CD4-positive, CD25-positive, alpha-beta regulatory T cell (primary cell): ENCODE results near the gene ARHGAP11A. TPM values are rescaled to one million over a fixed set of nuclear protein-coding genes. Genes with fewer than 3 reads are reported as not detected.

Experiments used
- ATAC-seq, 2 donors: fragments of 150-1000 bp; cut with Tn5 transposase; one replicate each; pipeline ENCODE4 v1.10.0; 2021; ENCODE audit warnings: low read depth in 2 of 2, moderate number of reproducible peaks in 2 of 2, moderate library complexity in 1 of 2
- DNase-seq, 3 donors: peaks; one replicate each; pipeline versions ENCODE4 v3.0.0 to v3.0.0-alpha.2; 2012 to 2022; ENCODE audit warnings: mixed read lengths in 1 of 3
- H3K27ac ChIP-seq: one replicate; pipeline ENCODE4 v1.7.0; 2013; ENCODE audit warnings: mild to moderate bottlenecking, low read length; ENCODE audit not compliant: insufficient read depth, poor library complexity, severe bottlenecking
- H3K27me3 ChIP-seq: one replicate; pipeline ENCODE4 v1.7.0; 2013; ENCODE audit warnings: low read length; ENCODE audit not compliant: control insufficient read depth, insufficient read depth
- H3K36me3 ChIP-seq: one replicate; pipeline ENCODE4 v1.7.0; 2013; ENCODE audit warnings: mild to moderate bottlenecking, low read length, moderate library complexity; ENCODE audit not compliant: control insufficient read depth, insufficient read depth
- H3K4me1 ChIP-seq: 2 replicates; pipeline ENCODE4 v1.7.0; 2013; ENCODE audit warnings: mild to moderate bottlenecking, low read length; ENCODE audit not compliant: insufficient read depth, control insufficient read depth, poor library complexity, severe bottlenecking
- H3K4me3 ChIP-seq: one replicate; pipeline ENCODE4 v1.7.0; 2013; ENCODE audit warnings: low read depth, mild to moderate bottlenecking, low read length, moderate library complexity
- H3K9me3 ChIP-seq, 2 experiments: 1 replicate in 1 of 2; 2 replicates in 1 of 2; pipeline ENCODE4 v1.7.0; 2013; ENCODE audit warnings: low read length in 2 of 2, mild to moderate bottlenecking in 1 of 2, moderate library complexity in 1 of 2; ENCODE audit not compliant: control insufficient read depth in 2 of 2
- H3K27ac Mint-ChIP-seq, 3 donors: one replicate each; pipeline ENCODE4 v1.8.0; 2020 to 2022; ENCODE audit warnings: mild to moderate bottlenecking in 3 of 3, mixed read lengths in 3 of 3, moderate library complexity in 2 of 3
- H3K27me3 Mint-ChIP-seq: one replicate; pipeline ENCODE4 v1.8.0; 2022; ENCODE audit warnings: mild to moderate bottlenecking, mixed read lengths
- H3K36me3 Mint-ChIP-seq: one replicate; pipeline ENCODE4 v1.8.0; 2020; ENCODE audit warnings: mixed read lengths
- H3K4me1 Mint-ChIP-seq, 4 donors: one replicate each; pipeline ENCODE4 v1.8.0; 2020 to 2022; ENCODE audit warnings: mixed read lengths in 4 of 4, mild to moderate bottlenecking in 1 of 4
- H3K4me3 Mint-ChIP-seq, 4 donors: one replicate each; pipeline ENCODE4 v1.8.0; 2020 to 2022; ENCODE audit warnings: mild to moderate bottlenecking in 4 of 4, mixed read lengths in 4 of 4, moderate library complexity in 3 of 4
- H3K9me3 Mint-ChIP-seq, 7 donors: one replicate each; pipeline ENCODE4 v1.8.0; 2020 to 2022; ENCODE audit warnings: mixed read lengths in 7 of 7, mild to moderate bottlenecking in 3 of 7, moderate library complexity in 2 of 7
- polyA plus RNA-seq, 4 donors: library from polyadenylated mRNA; unstranded; fragments of 300-500 nt; fragmentation: Illumina TruSeq; gene quantifications; one replicate each; pipeline ENCODE4 v1.2.3, GENCODE V29; 2021
- total RNA-seq: library from RNA; stranded (reverse); gene quantifications from one replicate; pipeline ENCODE4 v1.2.3, GENCODE V29; 2022

Gene ARHGAP11A
- total and polyA plus RNA-seq, 5 donors from 2014 or later: 3.0 to 20.3 (median 5.4) TPM

DNA sequence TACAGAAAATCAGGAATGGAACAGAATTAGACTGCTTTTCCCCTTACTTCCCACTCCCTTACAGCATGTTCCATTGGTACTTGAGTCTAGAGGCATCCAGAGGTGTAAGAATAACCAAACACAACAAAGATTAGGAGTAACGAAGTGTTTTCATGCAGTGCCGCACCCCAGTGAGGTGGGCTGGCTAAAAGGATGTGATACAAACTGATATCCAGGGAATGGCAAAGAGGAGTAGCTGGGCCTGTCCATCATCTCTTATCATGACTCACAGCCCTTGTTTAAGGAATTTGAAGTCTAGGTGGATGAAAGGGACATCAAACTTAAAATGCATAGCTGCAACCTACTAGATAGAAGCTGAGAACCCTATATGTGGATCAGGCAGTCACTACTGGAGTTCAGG lies 42.6 kb downstream of the ARHGAP11A start:
- peak overlapping the region in 1 of 4 donors; percentile 34 for H3K4me3 Mint-ChIP-seq
- H3K4me1 Mint-ChIP-seq: peaks cover 6 to 12% (median 11%) of the 10 kb centered on the region in 4 donors

GRCh38 chr15:32659340-32660155 lies 44.2 kb downstream of the ARHGAP11A start:
- Histone ChIP-seq H3K36me3 (no peaks in the 10 kb centered on the region), H3K4me1 (no peaks in the 10 kb centered on the region), H3K4me3 (no peak overlapping the region), H3K27ac (no peak overlapping the region), H3K9me3 (no peaks in the 10 kb centered on the region), H3K27me3 (no peaks in the 10 kb centered on the region)
- Mint-ChIP-seq H3K36me3 (no peaks in the 10 kb centered on the region), H3K9me3 (no peaks in the 10 kb centered on the region), H3K4me3 (no peak overlapping the region), H3K27ac (no peak overlapping the region), H3K4me1 (peaks cover 6 to 12% (median 11%) of the 10 kb centered on the region in 4 donors), H3K27me3 (no peaks in the 10 kb centered on the region)
- ATAC-seq (no peak), DNase-seq (no peak)

More for the DNA sequence above, 42.6 kb downstream of the ARHGAP11A start:
- no peaks in the 10 kb centered on the region for H3K36me3 Mint-ChIP-seq
- peak overlapping the region; percentile 49 for H3K4me3 ChIP-seq
- H3K36me3 ChIP-seq: no peaks in the 10 kb centered on the region
- no peaks in the 10 kb centered on the region for H3K4me1 ChIP-seq
- no peaks in the 10 kb centered on the region for H3K9me3 Mint-ChIP-seq
- H3K27me3 Mint-ChIP-seq: no peaks in the 10 kb centered on the region
- H3K27ac ChIP-seq: no peak overlapping the region
- ATAC-seq: no peak
- H3K27ac Mint-ChIP-seq: peak overlapping the region in 1 of 3 donors; percentile 25
- no peak for DNase-seq
- H3K9me3 ChIP-seq: no peaks in the 10 kb centered on the region
- no peaks in the 10 kb centered on the region for H3K27me3 ChIP-seq

DNA sequence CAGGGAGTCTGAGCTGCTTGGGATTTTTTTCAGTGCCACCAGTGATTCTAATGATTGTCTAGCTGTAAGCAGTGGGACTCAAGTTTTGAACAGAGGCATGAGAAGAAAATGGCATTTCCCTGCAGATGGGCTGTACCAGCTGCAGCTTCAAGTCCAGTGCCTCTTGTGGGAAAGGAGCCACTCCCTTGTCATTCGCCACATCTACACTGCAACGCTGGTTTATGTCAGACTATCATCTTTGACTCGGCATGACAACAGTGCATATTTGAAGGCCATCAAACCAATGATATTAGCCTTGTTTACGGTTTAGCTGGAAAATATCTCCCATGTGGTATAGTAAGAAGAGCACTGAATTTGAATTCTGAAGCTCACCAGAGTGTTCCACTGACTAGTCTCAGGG lies 48.4 kb downstream of the ARHGAP11A start:
- Mint-ChIP-seq H3K27me3 (no peaks in the 10 kb centered on the region), H3K4me1 (peaks cover 0 to 5% (median 2%) of the 10 kb centered on the region in 4 donors), H3K27ac (no peak overlapping the region), H3K36me3 (no peaks in the 10 kb centered on the region), H3K9me3 (no peaks in the 10 kb centered on the region), H3K4me3 (no peak overlapping the region)
- Histone ChIP-seq H3K9me3 (no peaks in the 10 kb centered on the region), H3K4me1 (no peaks in the 10 kb centered on the region), H3K36me3 (no peaks in the 10 kb centered on the region), H3K27ac (no peak overlapping the region), H3K27me3 (no peaks in the 10 kb centered on the region), H3K4me3 (no peak overlapping the region)
- DNase-seq: no peak
- no peak for ATAC-seq

GRCh38 chr15:32664796-32665195 lies 49.5 kb downstream of the ARHGAP11A start:
- Mint-ChIP-seq H3K4me3 (no peak overlapping the region), H3K27me3 (no peaks in the 10 kb centered on the region), H3K27ac (no peak overlapping the region), H3K4me1 (peaks cover 0 to 5% (median 2%) of the 10 kb centered on the region in 4 donors), H3K9me3 (no peaks in the 10 kb centered on the region), H3K36me3 (no peaks in the 10 kb centered on the region)
- Histone ChIP-seq H3K27ac (no peak overlapping the region), H3K27me3 (no peaks in the 10 kb centered on the region), H3K9me3 (no peaks in the 10 kb centered on the region), H3K4me3 (no peak overlapping the region), H3K4me1 (no peaks in the 10 kb centered on the region), H3K36me3 (no peaks in the 10 kb centered on the region)
- no peak for ATAC-seq
- no peak for DNase-seq

DNA sequence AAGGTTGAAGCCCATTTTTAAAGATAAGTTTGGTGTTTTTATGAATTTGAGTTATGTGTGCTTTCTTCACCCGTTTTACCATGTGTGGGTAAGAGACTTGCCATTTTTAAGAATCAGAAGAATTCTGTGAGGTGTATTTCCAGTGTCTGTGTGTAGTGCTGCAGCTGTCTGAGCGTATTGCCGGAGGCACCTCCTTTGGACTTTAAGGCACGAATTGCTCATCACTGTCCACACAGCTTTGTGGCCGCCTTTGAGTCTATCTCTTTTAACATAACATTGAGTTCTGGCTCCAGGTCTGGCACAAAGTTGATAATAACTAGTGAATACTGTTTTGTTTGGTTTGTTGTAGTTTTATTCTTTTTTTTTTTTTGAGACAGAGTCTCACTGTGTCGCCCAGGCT lies 52.0 kb downstream of the ARHGAP11A start:
- no peaks in the 10 kb centered on the region for H3K36me3 ChIP-seq
- H3K9me3 Mint-ChIP-seq: no peaks in the 10 kb centered on the region
- H3K27me3 Mint-ChIP-seq: no peaks in the 10 kb centered on the region
- no peak overlapping the region for H3K27ac ChIP-seq
- no peak overlapping the region for H3K27ac Mint-ChIP-seq
- no peak overlapping the region for H3K4me3 ChIP-seq
- no peak for ATAC-seq
- H3K36me3 Mint-ChIP-seq: no peaks in the 10 kb centered on the region
- H3K27me3 ChIP-seq: no peaks in the 10 kb centered on the region
- no peak for DNase-seq
- H3K4me3 Mint-ChIP-seq: no peak overlapping the region
- no peaks in the 10 kb centered on the region for H3K4me1 ChIP-seq
- H3K9me3 ChIP-seq: no peaks in the 10 kb centered on the region
- H3K4me1 Mint-ChIP-seq: peaks cover 0 to 5% (median 2%) of the 10 kb centered on the region in 4 donors

DNA sequence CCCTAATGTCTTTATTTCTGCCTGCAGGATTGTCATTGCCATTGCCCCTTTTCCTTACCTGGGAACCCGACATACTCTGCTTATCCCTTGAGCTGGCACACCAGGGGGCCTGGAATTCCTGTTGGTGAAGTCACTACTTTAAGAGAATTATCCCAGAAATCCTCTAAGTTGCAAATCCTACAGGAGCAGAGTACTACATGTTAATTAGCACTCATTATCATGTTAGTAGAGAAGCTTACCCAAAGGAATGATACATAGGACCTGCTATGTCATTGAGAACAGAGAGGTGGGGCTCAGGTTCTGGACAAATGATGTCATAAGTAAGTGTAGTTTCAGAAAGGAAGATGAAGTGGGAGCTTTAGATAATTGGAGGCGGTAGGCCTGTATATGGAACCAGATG lies 53.6 kb downstream of the ARHGAP11A start:
- H3K27me3 ChIP-seq: no peaks in the 10 kb centered on the region
- no peaks in the 10 kb centered on the region for H3K9me3 ChIP-seq
- Mint-ChIP-seq H3K36me3 (no peaks in the 10 kb centered on the region), H3K4me3 (no peak overlapping the region), H3K4me1 (no peaks in the 10 kb centered on the region), H3K27me3 (no peaks in the 10 kb centered on the region), H3K27ac (no peak overlapping the region), H3K9me3 (no peaks in the 10 kb centered on the region)
- DNase-seq: no peak
- no peak overlapping the region for H3K4me3 ChIP-seq
- H3K4me1 ChIP-seq: no peaks in the 10 kb centered on the region
- H3K27ac ChIP-seq: no peak overlapping the region
- ATAC-seq: no peak
- H3K36me3 ChIP-seq: no peaks in the 10 kb centered on the region

DNA sequence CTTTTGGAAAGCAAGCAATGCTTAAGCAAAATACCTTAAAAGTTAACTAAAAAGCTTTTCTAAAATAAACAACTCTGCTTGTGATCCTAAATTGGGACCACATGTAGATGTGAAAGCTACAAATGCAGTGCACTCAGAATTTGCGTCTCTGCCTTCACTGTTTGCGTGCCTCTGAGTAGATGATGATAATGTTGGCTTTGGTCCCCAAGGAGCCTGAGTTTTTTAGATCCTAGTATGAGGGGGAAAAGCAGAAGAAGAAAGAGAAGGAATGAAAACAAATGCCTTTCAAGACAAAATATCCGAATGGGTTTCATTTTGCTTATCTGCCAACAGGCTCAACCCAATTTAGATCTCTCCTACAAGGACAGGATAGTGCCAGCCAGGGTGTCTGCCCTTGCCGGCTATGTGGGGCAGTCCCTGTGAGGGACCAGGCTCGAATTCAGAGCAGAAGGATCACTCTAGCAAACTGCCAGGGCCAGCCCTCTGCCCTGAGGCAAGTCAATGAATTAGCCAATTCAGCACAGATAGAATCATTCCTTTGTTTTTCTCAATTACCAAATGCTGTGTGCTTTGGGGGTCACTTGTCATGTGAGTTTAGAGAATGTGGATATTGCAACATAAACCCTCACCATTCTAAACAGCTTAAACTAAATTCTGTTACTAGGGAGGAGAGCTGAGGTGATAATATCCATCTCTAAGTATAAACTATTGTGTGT lies 54.8 kb downstream of the ARHGAP11A start:
- DNase-seq (no peak), ATAC-seq (no peak)
- no peaks in the 10 kb centered on the region for H3K36me3 Mint-ChIP-seq
- Histone ChIP-seq H3K4me1 (no peaks in the 10 kb centered on the region), H3K27me3 (no peaks in the 10 kb centered on the region), H3K36me3 (no peaks in the 10 kb centered on the region), H3K4me3 (no peak overlapping the region), H3K9me3 (no peaks in the 10 kb centered on the region), H3K27ac (no peak overlapping the region)
- H3K27ac Mint-ChIP-seq: no peak overlapping the region
- no peaks in the 10 kb centered on the region for H3K4me1 Mint-ChIP-seq
- H3K4me3 Mint-ChIP-seq: no peak overlapping the region
- H3K27me3 Mint-ChIP-seq: no peaks in the 10 kb centered on the region
- H3K9me3 Mint-ChIP-seq: no peaks in the 10 kb centered on the region
